Measurements from ENCODE around the gene NTF3.

Gene NTF3

DNA sequence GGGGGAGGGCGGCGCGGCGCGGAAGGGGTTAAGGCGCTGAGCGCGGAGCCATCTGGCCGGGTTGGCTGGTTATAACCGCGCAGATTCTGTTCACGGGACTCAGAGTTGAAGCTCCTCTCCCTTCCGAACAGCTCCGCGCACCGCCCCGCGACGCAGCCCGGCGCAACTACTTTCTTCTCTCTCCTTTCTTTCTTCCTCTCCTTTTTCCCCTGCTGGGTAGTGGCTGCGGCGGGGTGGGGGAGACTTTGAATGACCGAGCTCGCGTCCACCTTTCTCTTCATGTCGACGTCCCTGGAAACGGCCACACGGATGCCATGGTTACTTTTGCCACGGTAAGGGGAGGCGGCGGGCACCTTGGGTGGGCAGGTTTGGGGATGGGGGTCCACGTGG, at the start of gene NTF3:
Gene NTF3 (plus strand): TSS at position 98 of the 390 bp plus-strand sequence. CDS start 217 bp downstream, at position 315.
- DNase-seq (ENCODE audit: low read depth in 2 of 2, low spot score in 1 of 2) = no peak

- no peak for DNase-seq (ENCODE audit: low read depth in 2 of 2, low spot score in 1 of 2)
These were observed 47.9 kb upstream of the NTF3 start for GRCh38 chr12:5384015-5384414.

DNA sequence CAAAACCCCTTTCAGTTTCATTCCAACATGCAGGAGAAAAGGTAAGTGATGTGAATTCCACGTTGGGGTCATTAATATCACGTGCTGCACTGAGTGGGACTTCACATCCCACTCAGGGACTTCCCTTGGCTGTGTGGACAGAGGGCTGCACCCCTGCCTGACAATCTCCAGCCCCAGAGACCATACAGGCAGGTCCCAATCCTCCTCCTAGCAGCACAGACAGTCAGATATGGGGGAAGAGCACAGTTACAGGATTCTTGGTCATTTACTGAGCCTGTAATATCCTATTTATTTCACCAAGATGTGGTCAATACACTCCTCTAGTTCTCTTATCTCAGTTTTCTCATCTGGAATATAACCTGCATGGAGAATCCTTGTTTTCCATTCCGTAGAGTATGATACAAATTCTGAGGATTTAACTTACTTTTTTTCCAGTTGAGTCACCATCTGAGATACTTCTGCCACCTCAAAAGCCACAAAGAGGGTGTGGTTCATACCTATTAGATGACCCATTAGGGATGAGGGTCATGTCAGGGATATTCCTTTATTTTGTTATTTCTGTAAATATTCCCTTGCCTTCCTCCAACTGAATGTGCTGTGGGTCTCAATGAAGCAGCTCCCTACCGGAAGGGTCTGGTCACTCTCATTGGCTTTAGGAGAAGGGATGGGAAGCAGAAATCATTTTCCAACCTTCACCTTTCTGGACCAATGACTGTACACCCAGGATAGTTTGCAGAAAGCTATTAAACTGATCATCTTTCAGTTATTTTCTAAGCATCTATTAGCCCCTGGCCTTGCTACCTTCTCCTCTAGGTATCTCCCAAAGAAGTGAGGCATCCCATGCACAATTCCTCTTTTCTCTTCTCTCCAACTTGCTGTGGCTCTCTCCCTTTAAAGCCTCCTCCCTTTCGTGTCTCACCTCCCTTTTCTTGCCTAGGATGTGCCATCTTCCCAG, 43.0 kb upstream of the NTF3 start:
- no peak for DNase-seq (ENCODE audit: low read depth in 2 of 2, low spot score in 1 of 2)

- DNase-seq (ENCODE audit: low read depth in 2 of 2, low spot score in 1 of 2) = no peak
These were observed 41.6 kb upstream of the NTF3 start for GRCh38 chr12:5390174-5390799.

- no peak for DNase-seq (ENCODE audit: low read depth in 2 of 2, low spot score in 1 of 2)
These were observed 40.3 kb upstream of the NTF3 start for GRCh38 chr12:5391653-5392052.

DNA sequence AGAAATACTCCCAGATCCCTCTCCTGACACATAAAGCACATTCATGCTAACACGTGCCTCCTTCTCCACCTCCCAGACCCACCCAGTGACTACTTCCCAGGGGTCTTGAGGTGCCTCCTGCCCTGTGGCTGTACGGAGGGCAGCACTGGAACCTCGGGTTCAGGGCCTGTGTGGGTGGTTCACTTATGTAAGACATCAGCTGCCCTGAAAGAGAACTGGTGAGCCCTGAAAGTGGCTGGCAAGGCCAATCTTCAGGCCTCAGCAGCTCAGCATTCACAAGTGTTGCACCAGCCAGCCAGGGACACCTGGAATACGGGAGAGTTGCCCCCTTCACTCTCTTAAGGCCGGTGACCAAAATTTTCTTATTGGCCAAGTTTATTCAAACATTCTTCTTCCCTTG, 38.9 kb upstream of the NTF3 start:
- DNase-seq (ENCODE audit: low read depth in 2 of 2, low spot score in 1 of 2) = no peak

DNA sequence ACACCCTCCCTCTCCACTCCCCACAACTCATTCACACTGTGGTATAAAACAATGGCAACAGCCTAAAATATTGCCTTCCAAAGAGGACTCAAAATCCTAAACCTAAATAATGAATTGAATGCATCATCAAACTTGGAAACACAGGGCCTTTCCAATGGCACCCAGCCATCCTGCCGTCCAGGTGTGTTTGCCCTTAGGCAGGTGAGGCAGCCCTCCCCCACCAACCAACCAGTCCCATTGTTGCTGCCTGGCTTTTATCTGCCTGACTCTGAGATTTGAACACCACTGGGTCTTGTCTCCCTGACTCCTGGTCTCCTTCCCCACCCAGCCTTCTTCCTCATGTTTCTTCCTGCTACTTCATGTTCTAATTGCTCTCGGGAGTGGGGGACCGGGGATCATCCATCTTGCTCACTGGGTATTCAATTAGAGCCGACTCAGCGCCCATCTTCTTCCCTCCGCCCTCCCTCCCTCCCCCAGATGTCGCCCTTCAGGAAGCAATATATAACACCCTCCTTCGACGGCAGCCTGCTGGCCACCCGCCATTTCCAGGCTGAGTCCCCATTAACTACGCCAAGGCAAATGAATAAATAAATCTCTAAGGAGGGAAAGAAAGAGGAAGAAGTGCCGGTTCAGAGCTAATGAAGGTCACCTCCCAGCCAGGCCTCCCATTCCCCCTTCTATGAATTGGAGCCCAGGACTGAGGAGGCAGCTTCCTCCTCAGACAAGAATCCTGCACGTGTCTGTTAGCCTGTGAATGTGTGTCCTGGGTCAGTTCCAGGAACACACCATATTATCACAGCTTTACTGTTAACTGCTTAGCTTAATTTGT, 36.3 kb upstream of the NTF3 start:
- no peak for DNase-seq (ENCODE audit: low read depth in 2 of 2, low spot score in 1 of 2)

GRCh38 chr12:5396541-5396940, 35.4 kb upstream of the NTF3 start:
- no peak for DNase-seq (ENCODE audit: low read depth in 2 of 2, low spot score in 1 of 2)

DNA sequence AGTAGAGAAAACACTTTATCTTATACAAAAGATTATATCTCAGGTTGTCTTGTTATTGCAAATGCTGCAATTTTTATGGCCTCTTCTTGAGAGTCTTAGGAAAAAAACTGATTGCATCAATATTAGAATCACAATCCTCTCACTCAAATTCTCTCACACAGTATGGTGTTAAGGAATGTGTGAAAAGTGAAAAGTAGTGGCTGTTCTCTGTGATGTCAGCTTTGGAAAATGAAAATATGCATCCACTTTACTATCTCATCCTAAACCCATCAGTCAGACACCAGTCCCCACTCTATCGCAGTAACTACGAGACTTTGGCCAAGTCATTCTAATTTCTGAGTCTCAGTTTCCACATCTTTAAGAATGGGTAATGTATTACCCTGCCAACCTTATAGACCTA, 32.6 kb upstream of the NTF3 start:
- no peak for DNase-seq (ENCODE audit: low read depth in 2 of 2, low spot score in 1 of 2)

DNA sequence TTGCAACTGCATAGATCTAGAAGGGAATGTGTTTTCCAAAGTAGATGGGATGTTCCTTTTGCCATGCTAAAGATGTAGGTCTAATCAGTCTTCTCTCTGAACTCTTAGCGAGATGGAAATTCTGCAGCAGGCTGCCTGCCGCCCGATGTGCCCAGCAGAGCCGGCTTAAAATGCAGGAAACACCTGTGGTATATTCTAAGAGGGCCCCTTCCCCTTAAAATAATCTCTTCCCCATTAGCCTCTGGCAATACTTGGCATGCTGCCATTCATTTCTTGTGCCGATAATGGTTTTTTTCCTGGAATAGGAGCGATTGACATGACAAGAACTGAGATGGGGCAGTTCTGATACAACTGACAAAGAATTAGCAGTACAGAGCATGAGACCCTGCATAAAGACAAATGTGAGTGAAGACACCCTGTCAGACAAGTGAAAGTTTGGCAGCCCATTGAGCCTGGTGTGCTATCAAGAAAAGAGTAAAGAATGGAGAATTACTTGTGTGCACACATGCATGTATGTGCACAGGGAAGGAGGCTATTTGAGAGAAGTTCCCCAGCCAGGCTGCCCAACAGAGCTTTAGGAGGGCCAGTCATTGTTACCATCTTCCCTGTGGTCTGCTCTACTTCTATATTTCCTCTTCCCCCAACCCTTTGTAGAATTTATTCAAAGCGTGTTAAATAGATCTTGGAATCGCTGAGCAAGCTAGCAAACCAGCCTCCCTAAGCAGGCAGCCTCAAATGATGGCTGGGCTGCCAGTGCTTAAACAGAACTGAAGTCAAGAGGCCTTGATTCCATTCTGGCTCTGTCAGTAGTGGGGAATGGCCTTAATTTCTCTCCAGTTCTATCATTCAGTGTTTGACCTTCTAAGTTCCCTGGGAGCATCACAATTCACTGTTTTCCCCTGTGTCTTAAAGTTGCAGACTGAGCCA, 29.6 kb upstream of the NTF3 start:
- DNase-seq (ENCODE audit: low read depth in 2 of 2, low spot score in 1 of 2) = no peak

GRCh38 chr12:5403411-5403810, 28.5 kb upstream of the NTF3 start:
- no peak for DNase-seq (ENCODE audit: low read depth in 2 of 2, low spot score in 1 of 2)

DNA sequence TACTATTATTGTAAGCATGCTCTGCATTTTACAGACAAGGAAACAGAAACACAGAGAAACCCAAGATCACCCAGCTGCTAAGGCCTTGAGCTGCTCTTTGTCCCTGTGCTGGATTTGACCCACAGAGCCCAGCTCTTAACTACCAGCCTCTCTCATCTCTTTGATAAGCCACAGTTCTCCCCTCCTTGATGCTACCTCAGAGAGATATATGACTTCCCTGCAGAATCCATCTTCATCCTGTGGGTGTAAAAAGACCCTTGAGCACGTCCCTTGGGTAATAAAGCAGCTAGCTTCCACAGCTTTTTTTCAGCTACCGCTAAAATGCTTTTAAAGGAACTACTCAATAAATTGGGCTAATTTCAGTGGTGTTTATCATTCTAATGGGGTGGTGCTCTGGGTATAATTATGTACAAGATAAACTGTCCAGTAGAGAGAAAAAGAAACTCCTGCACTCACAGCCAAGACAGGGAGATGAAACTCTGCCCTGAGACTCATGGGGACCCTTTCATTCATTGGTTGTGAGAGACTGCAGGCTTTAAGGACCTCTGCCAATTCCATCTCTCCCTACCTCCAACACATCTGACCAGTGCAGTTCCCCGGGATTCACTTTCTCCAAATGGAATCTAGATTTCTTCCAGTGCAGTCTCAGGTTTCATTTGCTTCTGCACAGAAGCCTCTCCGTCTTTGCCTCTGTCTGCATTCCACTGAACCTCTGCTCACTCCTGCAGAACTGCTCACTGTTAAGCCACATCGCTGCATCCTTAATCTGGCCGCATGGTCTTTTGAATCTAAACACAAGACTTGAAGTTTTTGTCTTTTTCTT, 24.7 kb upstream of the NTF3 start:
- DNase-seq (ENCODE audit: low read depth in 2 of 2, low spot score in 1 of 2) = no peak

GRCh38 chr12:5409619-5410018, 22.3 kb upstream of the NTF3 start:
- DNase-seq (ENCODE audit: low read depth in 2 of 2, low spot score in 1 of 2) = no peak

GRCh38 chr12:5416571-5416970, 15.3 kb upstream of the NTF3 start:
- DNase-seq (ENCODE audit: low read depth in 2 of 2, low spot score in 1 of 2) = no peak

DNA sequence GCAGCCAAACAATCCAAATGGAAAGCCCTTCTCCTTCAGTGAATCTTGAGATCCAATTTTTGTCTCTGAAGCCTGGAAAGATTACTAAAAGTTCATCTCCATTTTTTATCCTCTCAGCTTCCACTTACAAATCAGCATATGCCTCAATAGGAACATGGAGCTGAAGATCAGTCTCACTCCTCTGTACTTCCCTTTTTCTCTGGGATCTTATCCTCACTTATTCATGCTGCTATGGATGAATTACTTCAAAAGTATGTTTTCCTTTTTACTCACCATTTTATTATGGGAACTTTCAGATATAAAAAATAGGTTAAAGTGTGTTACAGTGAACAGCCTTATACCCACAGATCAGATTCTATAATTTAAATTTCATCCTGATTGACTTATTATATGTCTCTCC, 14.4 kb upstream of the NTF3 start:
- no peak for DNase-seq (ENCODE audit: low read depth in 2 of 2, low spot score in 1 of 2)

DNA sequence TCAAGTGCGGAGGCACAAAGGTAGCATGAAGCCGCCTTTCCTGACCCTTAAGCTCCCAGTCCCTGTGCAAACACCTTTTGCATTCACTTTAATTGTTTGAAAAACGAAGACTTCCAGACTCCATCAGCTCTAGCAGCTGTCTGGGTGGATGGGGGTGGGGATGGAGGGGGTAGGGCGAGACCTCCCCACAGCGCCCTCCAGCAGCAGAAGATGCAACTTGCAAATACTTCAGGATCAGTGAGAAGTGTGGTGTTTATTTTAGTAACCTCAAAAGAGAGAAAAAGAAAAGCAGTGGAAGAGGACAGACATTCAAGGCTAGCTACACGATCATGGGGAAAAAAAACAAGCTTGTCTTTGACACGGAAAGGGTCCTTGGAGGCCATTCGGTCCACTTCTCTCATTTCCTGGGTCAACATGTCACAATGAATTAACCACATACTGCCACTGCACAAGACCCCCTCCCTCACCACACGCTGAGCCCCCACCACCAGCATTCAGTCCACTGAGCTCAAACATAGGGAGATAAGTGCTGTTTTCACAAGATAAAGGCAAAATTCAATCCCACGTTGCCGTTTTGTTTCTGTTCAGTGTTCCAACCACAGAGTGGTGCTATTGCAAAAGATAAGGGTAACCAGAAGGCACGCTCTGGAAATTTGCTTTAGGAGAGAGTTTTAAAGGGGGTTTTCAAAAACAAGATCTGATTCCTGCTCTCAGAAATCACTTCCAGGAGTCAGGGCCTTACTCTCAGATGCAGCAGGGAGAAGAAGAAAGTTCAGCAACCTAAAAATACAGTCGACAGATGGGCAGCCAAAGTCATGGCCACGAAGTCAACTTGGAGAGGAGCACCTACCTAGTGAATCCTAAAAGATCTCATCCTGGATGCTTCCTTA, 3.3 kb upstream of the NTF3 start:
- DNase-seq (ENCODE audit: low read depth in 2 of 2, low spot score in 1 of 2) = no peak

DNA sequence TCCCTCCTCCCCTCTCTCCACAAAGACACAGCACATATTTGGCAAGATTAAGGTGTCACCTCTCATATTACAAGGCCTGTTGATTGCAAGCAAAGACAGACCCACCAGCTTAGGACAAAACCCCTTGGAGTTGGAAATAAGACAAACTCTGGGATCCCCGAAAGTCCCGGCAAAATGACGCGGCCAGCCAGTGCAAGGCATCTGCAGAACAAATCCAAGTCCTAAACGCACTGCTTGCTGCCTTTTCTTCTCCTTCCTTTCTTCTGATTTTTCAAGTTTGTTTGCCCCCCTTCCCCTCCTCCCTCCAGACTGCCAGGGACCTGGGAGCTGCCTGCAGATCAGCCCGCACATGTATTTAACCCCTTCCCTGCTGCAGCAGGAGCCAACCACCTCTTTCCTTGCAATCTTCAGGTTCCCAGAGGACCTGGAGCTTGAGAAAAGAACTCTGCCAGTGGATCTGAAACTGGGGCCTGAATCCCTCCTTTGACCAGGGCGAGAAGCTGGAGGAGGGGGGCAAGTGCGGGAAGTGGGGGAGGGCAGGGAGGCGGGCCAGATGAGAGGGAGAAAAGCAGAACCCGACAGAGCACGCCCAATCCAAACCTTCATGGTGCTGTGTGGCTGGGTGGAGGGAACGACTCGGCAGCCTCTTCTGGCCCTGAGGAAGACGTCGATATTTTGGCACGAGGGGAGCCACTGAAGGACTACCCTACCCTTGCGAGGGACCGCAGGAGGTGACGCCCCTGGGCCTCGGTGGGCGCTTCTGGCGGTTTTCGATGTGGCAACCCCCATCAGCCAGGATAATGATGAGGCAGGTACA, 2.0 kb upstream of the NTF3 start:
- no peak for DNase-seq (ENCODE audit: low read depth in 2 of 2, low spot score in 1 of 2)
